GM19099 (cell line): ENCODE data around the gene ELL.

Experiments used
- POLR2A ChIP-seq: IDR thresholded peaks from 3 replicates; pipeline ENCODE4 v1.6.1; 2011; ENCODE audit warnings: low read depth; ENCODE audit not compliant: insufficient read length; ENCODE audit errors: extremely low read depth

ELL gene

DNA sequence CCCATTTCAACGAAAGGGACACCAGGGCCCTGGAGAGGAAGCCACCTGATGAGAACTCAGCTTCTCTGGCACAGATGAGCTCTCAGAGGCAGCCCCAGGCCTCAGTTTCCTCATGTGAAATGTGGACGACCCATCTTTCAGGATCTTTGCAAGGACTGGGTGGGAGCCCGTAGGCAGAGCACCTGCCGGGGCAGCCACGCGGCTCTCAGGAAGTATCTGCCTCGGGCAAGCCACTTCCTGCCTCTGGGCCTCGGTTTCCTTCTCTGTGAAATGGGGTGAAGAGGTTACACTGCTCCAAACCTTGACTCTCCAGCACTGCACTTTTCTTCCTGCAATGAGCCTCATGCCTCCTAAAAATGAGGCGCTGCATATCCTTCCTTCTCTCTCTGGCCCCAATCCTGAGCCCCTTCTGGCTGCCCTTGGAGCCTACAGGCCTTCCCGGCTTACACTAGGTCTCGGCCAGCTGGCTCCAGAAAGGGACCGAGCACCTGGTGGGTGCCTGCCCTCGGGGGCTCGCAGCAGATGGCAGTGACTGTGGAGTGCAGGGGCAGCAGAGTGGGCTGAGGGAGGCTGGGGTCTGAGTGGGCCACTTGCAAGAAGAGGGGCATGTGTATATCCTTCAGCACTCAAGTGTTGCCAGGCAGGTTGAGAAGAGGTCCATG, 99.2 kb downstream of the ELL start:
- no peak for TF ChIP-seq POLR2A

DNA sequence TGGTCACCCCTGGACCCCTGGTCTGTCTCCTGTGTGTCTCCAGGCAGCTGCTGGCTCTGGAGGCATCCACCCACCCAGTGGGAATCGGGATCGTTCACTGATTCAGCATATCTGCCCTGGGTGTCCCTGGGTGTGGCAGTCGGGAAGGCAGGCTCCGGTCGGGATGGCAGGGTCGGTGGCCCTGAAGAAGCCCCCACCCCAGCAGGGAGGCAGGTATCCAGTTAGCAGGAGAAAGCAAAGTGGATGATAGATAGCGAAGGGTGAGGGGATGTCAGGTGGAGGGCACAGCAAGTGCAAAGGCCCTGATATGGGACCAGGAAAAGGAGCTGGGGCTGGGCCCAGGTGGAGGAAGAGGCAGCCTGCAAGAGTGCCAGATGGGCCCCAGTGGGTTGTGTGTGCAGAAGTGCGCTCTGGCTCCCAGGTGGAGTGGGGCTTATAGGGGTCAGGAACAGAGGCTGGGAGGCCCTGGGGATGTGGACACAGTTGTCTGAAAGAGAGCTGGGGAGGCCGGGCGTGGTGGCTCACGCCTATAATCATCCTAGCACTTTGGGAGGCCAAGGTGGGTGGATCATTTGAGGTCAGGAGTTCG, 100.4 kb downstream of the ELL start:
- no peak for TF ChIP-seq POLR2A

DNA sequence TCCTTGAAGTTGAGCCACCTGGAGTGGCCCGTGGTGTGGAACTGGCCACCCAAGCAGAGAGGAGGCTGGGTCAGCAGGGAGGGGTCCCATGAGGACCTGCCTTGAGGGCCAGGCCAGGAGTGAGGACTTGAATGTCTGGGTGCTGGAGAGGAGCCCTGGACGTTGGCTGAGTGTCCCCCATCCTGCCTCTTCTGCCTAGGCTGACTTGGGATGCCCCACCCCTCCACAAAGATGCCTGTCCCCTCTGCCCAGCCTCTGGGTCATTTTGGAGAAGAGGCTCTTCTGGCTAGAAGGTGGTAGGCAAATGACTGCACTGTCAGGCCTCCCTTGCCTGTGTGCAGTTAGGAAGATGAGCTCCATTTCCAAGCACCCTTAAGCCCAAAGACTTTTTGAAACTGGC, 100.9 kb downstream of the ELL start:
- TF ChIP-seq POLR2A = no peak

GRCh38 chr19:18419699-18420460, 102.0 kb downstream of the ELL start:
- no peak for TF ChIP-seq POLR2A

DNA sequence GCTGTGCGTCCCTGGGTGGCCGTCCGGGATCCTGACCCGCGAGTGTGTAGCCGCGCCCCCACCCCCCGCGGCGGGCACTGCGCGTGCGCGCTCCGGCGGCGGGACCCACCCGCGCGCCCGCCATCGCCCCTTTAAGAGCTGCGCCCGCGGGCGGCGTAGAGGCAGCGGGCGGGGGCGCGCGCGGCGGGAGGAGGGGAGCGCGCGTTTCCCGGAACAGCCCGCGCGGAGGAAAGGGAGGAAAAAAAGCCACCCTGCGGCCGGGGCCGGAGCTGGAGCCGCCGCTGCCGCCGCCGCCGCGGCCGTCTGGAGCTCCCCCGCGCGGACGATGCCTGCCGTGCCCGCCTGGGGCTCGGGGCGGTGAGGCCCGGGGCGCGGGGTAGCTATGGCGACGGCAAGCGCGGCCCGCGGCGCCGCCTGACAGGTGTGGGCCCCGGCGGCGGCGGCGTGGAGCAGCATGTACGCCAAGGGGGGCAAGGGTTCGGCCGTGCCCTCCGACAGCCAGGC, 102.6 kb downstream of the ELL start, which contains the start of gene SSBP4:
SSBP4 (plus strand) TSS at position 204 of the 504 bp plus-strand sequence; CDS start at position 455, 251 bp downstream.
- TF ChIP-seq POLR2A = peak; percentile 27

GRCh38 chr19:18418483-18419194, 103.2 kb downstream of the ELL start:
- TF ChIP-seq POLR2A = no peak

GRCh38 chr19:18418029-18418482, 103.8 kb downstream of the ELL start:
- TF ChIP-seq POLR2A = no peak

DNA sequence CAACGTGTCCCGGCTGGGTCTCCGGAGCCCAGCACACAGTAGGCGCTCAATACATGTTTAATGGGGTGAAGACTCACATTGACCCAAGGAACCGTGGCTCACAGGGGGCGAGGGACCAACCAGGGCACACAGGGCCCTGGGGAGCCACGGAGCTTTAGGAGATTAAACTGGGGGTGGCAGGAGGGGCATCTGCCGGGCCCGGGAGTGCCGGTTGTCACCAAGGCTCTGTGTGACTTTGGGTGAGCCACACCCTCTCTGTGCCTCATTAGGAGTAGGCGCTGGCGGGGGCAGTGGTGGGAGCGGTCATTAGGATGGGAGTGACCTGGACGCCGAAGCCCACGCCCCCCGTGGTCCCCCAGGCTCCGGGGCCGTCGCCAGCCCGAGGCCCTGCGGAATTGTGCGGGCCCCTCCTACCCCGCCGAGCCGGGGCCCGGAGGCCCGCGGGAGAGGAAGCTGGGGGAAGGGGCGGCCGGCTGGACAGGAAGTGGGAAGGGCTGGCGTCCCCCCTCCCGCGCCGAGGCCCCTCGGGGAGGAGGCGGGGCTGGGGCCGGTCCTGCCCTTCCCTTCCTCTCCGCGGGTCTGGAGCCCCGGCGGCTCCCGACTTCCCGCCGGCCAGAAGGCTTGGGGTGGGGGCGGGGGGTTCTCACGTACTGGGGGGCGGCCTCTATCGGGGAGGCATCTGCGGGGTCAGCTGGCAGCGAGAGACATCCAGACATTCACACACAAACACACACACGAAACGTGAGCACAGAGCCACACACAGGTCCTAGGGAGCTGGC, 104.4 kb downstream of the ELL start:
- peak; percentile 46 for TF ChIP-seq POLR2A

DNA sequence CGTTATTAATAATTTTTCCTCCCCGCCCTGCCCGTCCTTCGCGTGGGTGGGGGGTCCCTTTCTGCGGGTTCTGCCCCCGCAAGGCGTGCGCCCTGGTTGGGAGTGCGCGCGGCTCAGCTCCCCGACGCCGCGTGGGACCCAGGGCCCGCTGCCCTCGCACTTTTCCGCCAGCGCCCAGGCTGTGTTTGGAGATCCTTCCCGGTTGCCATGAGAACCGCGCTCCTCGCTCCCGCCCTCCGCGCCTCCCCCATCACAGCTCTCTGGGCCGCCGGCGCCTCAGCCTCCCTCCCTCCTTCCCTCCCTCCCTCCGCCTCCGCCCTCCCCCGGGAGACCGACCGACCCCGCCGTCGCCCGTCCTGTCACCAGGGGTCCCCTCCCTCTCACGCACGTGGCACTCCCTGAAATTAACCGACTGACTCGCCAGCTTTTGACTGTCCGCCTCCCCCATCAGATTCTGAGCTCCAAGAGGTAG, 105.1 kb downstream of the ELL start:
- peak; percentile 7 for TF ChIP-seq POLR2A

- TF ChIP-seq POLR2A = peak; percentile 31
Measured at GRCh38 chr19:18415178-18415867, 106.5 kb downstream of the ELL start.

DNA sequence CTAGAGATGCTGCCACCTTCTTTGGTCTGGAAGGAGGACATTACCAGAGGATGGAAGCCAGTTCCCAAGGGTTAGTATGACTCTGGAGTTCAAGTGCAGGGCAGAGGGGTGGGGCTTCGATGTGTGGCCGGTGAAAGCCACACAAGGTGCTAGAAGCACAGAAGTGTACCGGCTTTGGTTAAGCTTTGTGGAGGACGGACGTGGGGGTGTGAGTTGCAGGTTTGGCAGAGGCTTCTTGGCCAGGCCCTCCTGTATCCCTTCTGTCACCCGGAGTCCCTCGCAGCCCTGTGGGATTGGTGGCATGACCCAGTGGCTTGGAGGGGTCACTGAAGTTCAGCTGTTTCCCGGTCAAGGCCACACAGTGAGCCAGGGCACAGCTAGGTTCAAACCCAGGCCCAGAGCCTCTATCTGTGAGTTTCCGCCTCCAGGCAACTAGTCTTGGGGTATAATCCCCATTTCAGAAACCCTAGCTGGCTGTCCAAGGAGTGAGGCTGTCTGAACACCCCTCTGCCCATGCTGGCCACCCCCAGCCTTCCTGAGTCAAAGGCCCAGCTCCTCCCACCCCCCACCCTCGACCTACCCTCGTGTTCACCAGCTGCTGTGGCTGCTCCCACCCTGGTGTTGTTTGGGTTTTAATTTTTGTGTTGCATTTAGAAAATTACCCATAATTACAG, 107.2 kb downstream of the ELL start:
- no peak for TF ChIP-seq POLR2A

- TF ChIP-seq POLR2A = no peak
Measured at GRCh38 chr19:18412610-18413239, 109.1 kb downstream of the ELL start.
